Effector CD8-positive, alpha-beta T cell (primary cell): ENCODE results near the gene SLC4A1AP.

Experiments used
- DNase-seq: peaks from one replicate; lab custom pipeline; 2025; lab: John Stamatoyannopoulos, UW

The SLC4A1AP gene

DNA sequence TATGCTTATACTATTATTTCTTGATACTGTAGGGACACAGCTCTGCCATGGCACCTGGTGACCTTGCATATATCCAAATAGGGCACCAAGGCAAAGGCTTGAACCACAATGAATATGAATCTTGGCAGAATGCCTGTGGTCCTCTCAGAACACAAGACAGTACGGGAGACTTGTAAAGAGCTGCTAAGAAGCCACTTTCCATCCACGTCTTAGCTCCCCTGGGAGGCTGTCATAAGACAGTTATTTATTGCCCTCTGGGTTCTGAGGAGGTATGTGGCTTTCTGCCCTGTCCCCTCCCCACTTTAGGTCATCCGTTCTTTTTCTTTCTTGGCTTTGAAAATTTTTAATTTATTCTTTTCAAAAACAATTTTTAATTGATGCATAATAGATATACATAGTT is 78.0 kb downstream of the SLC4A1AP start:
- no peak for DNase-seq

DNA sequence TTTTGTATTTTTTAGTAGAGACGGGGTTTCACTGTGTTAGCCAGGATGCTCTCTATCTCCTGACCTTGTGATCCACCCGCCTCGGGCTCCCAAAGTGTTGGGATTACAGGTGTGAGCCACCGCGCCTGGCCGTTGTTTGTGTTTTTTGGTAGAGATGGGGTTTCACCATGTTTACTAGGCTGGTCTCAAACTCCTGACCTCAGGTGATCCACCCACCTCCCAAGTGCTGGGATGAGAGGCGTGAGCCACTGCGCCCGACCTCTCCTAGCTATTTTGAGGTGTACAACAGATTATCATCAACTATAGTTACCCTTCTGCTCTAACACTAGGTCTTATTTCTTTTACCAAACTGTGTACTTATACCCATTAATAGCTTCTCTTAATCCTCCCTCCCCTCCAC is 78.9 kb downstream of the SLC4A1AP start:
- DNase-seq = no peak
